Activated CD4-positive, alpha-beta T cell treated with anti-CD3 and anti-CD28 coated beads, Interleukin-2, amount 10 ng/mL, durations not matched to agents 24 days and 14 days (primary cell): ENCODE results near the gene FBXL13. TPM values are rescaled to one million over a fixed set of nuclear protein-coding genes. Genes with fewer than 3 reads are reported as not detected.
"Not testable (repeated sequence)": the region's sequence is repeated elsewhere in the genome, so short reads cannot be mapped to it uniquely, and the experiment has no call there.

Experiments used
- DNase-seq: peaks from one replicate; pipeline ENCODE4 v3.0.0; 2022
- H3K27ac Mint-ChIP-seq: one replicate; pipeline ENCODE4 v1.8.0; 2022; ENCODE audit warnings: mild to moderate bottlenecking, mixed read lengths
- H3K27me3 Mint-ChIP-seq: one replicate; pipeline ENCODE4 v1.8.0; 2022; ENCODE audit warnings: mixed read lengths
- H3K36me3 Mint-ChIP-seq: one replicate; pipeline ENCODE4 v1.8.0; 2022; ENCODE audit warnings: low read depth, mild to moderate bottlenecking, mixed read lengths
- H3K4me1 Mint-ChIP-seq: one replicate; pipeline ENCODE4 v1.8.0; 2021; ENCODE audit warnings: mixed read lengths
- H3K4me3 Mint-ChIP-seq: one replicate; pipeline ENCODE4 v1.8.0; 2022; ENCODE audit warnings: mild to moderate bottlenecking, moderate library complexity, mixed read lengths
- H3K9me3 Mint-ChIP-seq: one replicate; pipeline ENCODE4 v1.8.0; 2021; ENCODE audit warnings: mixed read lengths
- intact Hi-C: fragments of 100-400 bp; cut with micrococcal nuclease; formaldehyde crosslinking; loops from one replicate; pipeline ENCODE4 v1.15.1; 2023
- total RNA-seq: library from RNA; stranded (reverse); gene quantifications from 2 replicates; pipeline ENCODE4 v1.2.3, GENCODE V29; 2022

The FBXL13 gene
- total RNA-seq, 1 donor from 2014 or later, result 0.09 TPM

DNA sequence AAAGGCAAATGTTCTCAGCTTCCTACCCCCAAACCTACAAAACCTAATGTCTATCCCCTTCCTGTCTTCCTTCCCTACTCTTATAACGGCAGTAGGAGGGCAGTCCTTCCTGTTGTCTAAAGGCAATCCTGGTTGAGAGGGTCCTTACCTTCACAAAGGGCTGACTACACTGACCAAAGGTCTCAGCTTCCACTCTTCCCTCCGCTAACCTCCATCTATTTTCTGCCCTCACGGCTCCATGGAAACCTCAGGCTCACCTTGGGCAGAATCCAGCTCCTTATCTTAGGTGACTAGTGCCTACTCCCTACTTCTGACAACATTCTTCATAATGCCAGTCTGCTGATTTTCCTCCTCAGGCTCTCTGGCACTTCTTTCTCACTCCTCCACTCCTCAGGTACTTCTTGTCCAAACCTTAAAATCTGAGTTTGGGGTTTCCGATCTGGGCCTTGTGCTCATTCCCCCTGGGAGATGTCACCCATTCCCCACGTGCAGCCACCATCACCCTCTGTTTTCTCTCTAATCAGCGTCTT is 542 bp downstream of the FBXL13 start:
- no peak for DNase-seq
- H3K4me1 Mint-ChIP-seq, result peaks cover 28% of the 10 kb centered on the region
- intact Hi-C loops, result loop anchor here (10.0 kb wide), 2 partner anchors 211 to 271 kb away; partner anchors contain the start of genes DNAJC2 and PSMC2
- no peaks in the 10 kb centered on the region for H3K27me3 Mint-ChIP-seq
- H3K27ac Mint-ChIP-seq, result peak overlapping the region; percentile 63
- H3K4me3 Mint-ChIP-seq, result peak overlapping the region; percentile 95
- peaks cover 11% of the 10 kb centered on the region for H3K36me3 Mint-ChIP-seq
- H3K9me3 Mint-ChIP-seq, result no peaks in the 10 kb centered on the region

DNA sequence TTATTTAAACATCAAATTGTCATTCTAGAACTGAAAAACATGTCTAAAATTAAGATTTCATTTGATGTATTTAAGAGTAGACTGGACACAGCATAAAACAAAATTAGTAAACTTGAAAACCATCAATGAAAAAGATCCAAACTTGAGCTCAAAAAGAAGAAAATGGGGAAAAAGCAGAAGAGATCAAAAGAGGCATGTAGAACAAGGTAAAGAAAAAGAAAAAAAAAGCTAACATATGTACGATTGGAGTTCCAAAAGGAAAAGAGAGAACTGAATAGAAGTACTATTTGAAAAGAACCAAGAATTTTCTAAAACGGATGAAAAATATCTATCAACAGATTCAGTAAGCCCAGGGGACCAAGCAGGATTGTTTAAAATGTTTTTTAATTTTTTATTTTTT is 3.6 kb downstream of the FBXL13 start:
- intact Hi-C loops, result loop anchor here (10.0 kb wide), 2 partner anchors 214 to 274 kb away; partner anchors contain the start of genes DNAJC2 and PSMC2
- peaks cover 14% of the 10 kb centered on the region for H3K4me1 Mint-ChIP-seq
- DNase-seq, result no peak
- no peak overlapping the region for H3K27ac Mint-ChIP-seq
- H3K4me3 Mint-ChIP-seq, result no peak overlapping the region
- no peaks in the 10 kb centered on the region for H3K9me3 Mint-ChIP-seq
- peaks cover 2% of the 10 kb centered on the region for H3K36me3 Mint-ChIP-seq
- H3K27me3 Mint-ChIP-seq, result peaks cover 3% of the 10 kb centered on the region

DNA sequence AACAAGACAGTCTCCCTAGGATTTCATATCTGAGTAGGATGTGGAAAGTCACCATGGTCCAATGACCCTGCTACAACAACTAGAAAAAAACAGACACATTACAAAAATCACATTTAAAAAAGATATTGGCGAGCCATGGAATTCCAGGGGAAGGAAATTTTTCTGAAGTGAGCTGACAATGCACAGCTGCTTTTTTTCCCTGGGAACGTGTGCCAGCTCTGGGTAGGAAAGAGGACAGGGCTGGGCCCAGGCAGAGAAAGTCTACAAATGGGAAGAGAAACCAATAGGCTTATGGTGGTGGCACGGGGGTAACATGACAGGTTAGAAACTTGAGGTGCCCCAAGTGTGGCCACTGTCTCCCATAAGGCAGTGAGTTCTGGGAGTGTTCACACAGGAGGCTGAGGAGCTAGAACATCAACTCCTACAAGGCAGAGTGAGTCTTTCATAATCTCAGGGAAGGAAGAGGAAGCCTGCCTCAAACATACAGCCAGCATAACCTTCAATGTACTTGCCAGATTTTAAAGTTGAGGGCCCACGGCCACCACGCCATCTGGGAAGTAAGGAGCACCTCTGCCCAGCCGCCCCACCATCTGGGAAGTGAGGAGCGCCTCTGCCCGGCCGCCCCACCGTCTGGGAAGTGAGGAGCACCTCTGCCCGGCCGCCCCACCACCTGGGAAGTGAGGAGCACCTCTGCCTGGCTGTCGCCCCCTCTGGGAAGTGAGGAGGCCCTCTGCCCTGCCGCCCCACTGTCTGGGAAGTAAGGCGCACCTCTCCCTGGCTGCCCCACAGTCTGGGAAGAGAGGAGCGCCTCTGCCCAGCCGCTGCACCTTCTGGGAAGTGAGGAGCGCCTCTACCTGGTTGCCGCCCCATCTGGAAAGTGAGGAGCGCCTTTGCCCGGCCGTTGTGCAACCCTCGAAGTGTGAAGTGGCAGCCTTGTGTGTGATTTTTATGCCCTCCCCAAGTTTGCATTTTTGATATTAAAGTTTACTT is 5.9 kb downstream of the FBXL13 start:
- Mint-ChIP-seq H3K4me3 (no peak overlapping the region), H3K9me3 (no peaks in the 10 kb centered on the region), H3K4me1 (peaks cover under 1% of the 10 kb centered on the region), H3K27ac (no peak overlapping the region), H3K27me3 (peaks cover 11% of the 10 kb centered on the region), H3K36me3 (no peaks in the 10 kb centered on the region)
- DNase-seq, result no peak
- intact Hi-C loops, result no loop called here

DNA sequence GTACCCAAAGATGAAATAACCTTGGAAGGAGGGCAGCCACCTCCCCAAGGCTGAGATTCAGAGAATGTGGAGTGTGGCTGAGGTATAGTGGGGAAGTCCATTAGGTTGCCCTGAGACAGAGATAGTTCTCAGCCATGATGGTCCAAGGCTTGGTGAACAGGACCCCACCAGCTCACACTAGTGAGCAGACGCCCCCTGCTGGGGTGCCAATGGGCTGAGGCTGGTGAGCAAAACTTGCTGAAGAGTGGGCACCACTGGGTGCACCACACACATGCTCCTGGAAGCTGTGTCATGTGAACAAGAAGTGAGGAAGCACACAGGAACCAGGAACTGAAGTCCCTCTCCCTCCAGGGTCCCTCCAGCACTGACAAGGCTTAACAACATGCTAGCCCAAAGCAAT is 8.9 kb downstream of the FBXL13 start:
- H3K36me3 Mint-ChIP-seq, result no peaks in the 10 kb centered on the region
- H3K4me1 Mint-ChIP-seq, result no peaks in the 10 kb centered on the region
- DNase-seq, result peak; percentile 79
- no peaks in the 10 kb centered on the region for H3K9me3 Mint-ChIP-seq
- H3K27me3 Mint-ChIP-seq, result peaks cover 15% of the 10 kb centered on the region
- H3K27ac Mint-ChIP-seq, result no peak overlapping the region
- H3K4me3 Mint-ChIP-seq, result no peak overlapping the region
- intact Hi-C loops, result no loop called here

DNA sequence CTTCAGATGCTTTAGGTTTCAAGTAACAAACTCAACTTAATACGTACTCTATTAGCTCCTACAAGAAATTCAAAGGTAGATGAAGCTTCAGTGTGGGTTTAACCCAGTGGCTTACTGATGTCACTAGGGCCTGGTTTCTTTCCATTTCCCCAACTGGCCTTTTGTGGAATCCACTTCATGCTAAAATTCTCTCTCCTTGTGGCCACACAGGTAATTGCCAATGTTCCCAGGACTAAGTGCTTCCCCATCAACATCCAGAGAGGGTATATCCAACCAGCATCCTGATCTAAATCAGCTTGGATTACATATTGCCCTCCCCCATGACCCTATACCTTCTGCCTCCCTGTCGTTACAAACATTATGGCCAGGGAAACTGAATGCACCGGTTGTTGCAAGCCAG is 10.7 kb downstream of the FBXL13 start:
- H3K27me3 Mint-ChIP-seq, result peaks cover 15% of the 10 kb centered on the region
- intact Hi-C loops, result loop anchor here (5.0 kb wide), 1 partner anchor 307 kb away; no protein-coding TSS in a partner anchor

DNA sequence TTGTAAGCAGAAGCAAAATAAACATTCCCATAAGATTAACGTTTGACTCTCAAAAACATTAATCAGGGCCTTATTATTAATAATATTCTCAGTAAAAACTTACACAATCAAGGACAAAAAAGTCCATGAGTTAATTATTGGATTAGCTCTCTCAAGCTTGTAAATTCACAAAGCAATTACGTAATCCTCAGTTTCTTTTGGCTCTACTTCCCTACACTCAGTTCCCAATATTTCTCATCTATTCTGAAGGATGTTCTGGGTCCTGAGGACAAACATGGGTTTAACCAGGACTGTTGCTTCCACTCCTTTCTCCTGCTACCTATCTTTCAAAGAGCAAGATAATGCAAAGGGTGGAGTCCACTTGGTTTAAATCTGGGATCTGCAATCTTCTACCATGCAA is 15.1 kb downstream of the FBXL13 start:
- Mint-ChIP-seq H3K9me3 (no peaks in the 10 kb centered on the region), H3K4me1 (no peaks in the 10 kb centered on the region), H3K27me3 (peaks cover 13% of the 10 kb centered on the region), H3K4me3 (no peak overlapping the region), H3K27ac (no peak overlapping the region), H3K36me3 (no peaks in the 10 kb centered on the region)
- DNase-seq, result no peak
- intact Hi-C loops, result no loop called here

More for the DNA sequence above, 10.7 kb downstream of the FBXL13 start:
- Mint-ChIP-seq H3K4me1 (no peaks in the 10 kb centered on the region), H3K36me3 (no peaks in the 10 kb centered on the region), H3K9me3 (no peaks in the 10 kb centered on the region), H3K4me3 (no peak overlapping the region), H3K27ac (no peak overlapping the region)
- DNase-seq, result no peak

DNA sequence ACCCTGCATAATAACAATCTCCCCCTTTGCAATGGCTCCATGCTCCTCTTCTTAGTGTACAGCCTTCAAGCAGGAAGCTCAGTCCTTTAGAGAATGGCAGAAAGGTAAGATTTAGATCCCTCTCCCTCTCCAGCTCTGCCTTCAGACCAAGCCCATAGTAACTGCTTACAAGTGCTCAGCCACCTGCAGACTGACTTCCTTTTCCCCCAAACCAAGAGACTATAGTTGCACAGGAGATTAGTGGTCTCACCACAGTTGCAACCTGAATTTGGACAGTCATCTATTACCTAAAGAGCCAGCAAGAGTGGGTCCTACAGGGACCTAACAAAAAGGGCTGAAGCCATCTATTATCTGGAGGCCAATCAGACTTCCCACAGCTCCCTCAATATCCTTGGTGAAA is 16.5 kb downstream of the FBXL13 start:
- Mint-ChIP-seq H3K27ac (no peak overlapping the region), H3K9me3 (no peaks in the 10 kb centered on the region), H3K4me1 (no peaks in the 10 kb centered on the region), H3K36me3 (no peaks in the 10 kb centered on the region), H3K4me3 (no peak overlapping the region), H3K27me3 (peaks cover 7% of the 10 kb centered on the region)
- intact Hi-C loops, result no loop called here
- no peak for DNase-seq

DNA sequence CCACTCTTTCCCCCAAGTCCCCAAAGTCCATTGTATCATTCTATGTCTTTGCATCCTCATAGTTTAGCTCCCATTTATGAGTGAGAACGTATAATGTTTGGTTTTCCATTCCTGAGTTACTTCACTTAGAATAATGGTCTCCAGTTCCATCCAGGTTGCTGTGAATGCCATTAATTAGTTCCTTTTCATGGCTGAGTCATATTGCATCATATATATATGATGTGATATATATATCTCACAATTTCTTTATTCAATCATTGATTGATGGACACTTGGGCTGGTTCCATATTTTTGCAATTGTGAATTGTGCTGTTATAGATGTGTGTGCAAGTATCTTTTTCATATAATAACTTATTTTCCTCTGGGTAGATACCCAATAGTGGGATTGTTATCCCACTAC is 18.6 kb downstream of the FBXL13 start:
- H3K27me3 Mint-ChIP-seq, H3K9me3 Mint-ChIP-seq, H3K27ac Mint-ChIP-seq, H3K4me1 Mint-ChIP-seq, DNase-seq, H3K4me3 Mint-ChIP-seq, intact Hi-C loops, H3K36me3 Mint-ChIP-seq: not testable (repeated sequence)

DNA sequence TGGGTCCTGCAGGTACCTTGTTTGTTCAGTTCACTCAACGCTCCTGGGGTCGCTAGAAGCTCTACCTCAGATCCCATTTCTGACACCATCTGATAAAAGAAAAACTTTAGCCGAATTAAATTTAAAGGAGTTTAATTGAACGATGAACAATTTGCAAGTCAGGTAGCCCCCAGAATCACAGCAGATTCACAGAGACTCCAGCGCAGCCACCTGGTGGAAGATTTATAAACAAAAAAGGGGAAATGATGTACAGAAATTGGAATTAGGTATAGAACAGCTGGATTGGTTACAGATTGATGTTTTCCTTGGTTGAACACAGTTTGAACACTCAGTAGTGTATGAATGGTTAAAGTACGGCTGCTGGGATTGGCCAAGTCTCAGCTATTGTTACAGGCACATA is 23.1 kb downstream of the FBXL13 start:
- Mint-ChIP-seq H3K4me1 (no peaks in the 10 kb centered on the region), H3K27me3 (peaks cover 3% of the 10 kb centered on the region), H3K36me3 (no peaks in the 10 kb centered on the region), H3K27ac (no peak overlapping the region), H3K9me3 (no peaks in the 10 kb centered on the region), H3K4me3 (no peak overlapping the region)
- no peak for DNase-seq
- intact Hi-C loops, result no loop called here

DNA sequence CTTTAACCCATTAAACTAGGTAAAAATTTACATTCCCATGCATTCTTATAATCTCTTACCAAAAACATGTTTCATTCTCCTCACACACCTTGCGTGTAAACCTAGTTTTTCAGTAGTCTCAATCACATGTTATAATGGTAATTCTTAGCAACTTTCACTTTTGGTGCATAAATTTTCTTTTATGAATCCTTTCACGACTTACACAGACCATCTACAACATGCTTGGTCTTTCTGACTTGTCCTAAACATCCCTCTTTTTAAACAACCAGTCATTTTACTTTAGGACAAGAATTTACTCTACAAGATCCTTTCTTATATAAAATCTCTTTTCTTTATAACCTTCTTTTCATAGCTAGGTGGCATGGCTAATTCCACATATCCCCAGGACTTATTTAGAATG is 25.8 kb downstream of the FBXL13 start:
- Mint-ChIP-seq H3K4me3 (no peak overlapping the region), H3K9me3 (peaks cover 2% of the 10 kb centered on the region), H3K27ac (no peak overlapping the region), H3K27me3 (no peaks in the 10 kb centered on the region), H3K36me3 (no peaks in the 10 kb centered on the region), H3K4me1 (no peaks in the 10 kb centered on the region)
- intact Hi-C loops, result no loop called here
- DNase-seq, result no peak

DNA sequence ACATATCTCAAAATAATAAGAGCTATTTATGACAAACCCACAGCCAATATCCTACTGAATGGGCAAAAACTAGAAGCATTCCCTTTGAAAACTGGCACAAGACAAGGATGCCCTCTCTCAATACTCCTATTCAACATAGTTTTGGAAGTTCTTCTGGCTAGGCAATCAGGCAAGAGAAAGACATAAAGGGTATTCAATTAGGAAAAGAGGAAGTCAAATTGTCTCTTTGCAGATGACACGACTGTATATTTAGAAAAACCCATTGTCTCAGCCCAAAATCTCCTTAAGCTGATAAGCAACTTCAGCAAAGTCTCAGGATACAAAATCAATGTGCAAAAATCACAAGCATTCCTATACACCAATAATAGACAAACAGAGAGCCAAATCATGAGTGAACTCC is 32.8 kb downstream of the FBXL13 start:
- H3K27ac Mint-ChIP-seq, H3K4me1 Mint-ChIP-seq, intact Hi-C loops, H3K4me3 Mint-ChIP-seq, DNase-seq, H3K27me3 Mint-ChIP-seq, H3K36me3 Mint-ChIP-seq: not testable (repeated sequence)
- peaks cover 18% of the 10 kb centered on the region for H3K9me3 Mint-ChIP-seq

DNA sequence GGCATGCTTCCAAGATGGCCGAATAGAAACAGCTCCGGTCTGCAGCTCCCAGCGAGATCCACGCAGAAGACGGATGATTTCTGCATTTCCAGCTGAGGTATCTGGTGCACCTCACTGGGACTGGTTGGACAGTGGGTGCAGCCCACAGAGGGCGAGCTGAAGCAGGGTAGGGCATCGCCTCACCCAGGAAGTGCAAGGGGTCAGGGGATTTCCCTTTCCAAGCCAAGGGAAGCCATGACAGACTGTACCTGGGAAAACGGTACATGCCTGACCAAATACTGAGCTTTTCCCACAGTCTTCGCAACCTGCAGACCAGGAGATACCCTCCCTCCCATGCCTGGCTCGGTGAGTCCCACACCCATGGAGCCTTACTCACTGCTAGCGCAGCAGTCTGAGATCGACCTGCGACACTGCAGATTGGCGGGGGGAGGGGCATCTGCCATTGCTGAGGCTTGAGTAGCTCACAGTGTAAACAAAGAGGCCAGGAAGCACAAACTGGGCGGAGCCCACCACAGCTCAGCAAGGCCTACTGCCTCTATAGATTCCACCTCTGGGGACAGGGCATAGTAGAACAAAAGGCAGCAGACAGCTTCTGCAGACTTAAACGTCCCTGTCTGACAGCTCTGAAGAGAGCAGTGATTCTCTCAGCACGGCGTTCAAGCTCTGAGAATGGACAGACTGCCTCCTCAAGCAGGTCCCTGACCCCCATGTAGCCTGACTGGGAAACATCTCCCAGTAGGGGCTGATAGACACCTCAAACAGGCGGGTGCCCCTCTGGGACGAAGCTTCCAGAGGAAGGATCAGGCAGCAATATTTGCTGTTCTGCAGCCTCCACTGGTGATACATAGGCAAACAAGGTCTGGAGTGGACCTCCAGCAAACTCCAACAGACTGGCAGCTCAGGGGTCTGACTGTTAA is 36.5 kb downstream of the FBXL13 start:
- DNase-seq, result not testable (repeated sequence)
- H3K9me3 Mint-ChIP-seq, result peaks cover 13% of the 10 kb centered on the region

DNA sequence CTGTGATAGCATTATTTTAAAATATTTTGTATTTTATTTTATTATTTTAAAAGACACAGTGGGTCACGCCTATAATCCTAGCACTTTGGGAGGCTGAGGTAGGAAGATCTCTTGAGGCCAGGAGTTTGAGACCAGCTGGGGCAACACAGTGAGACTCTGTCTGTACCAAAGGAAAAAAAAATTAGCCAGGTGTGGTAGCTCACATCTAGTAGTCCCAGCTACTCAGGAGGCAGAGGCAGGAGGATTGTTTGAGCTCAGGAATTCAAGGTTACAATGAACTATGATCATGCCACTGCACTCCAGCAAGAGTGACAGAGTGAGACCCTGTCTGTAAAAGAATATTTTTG is 37.1 kb downstream of the FBXL13 start:
- H3K4me3 Mint-ChIP-seq, result no peak overlapping the region
- intact Hi-C loops, result no loop called here
- peaks cover 2% of the 10 kb centered on the region for H3K27me3 Mint-ChIP-seq
- H3K36me3 Mint-ChIP-seq, result no peaks in the 10 kb centered on the region
- no peak for DNase-seq
- H3K27ac Mint-ChIP-seq, result no peak overlapping the region
- H3K4me1 Mint-ChIP-seq, result no peaks in the 10 kb centered on the region
- peaks cover 9% of the 10 kb centered on the region for H3K9me3 Mint-ChIP-seq

More for the DNA sequence above, 36.5 kb downstream of the FBXL13 start:
- H3K4me3 Mint-ChIP-seq, intact Hi-C loops, H3K36me3 Mint-ChIP-seq, H3K4me1 Mint-ChIP-seq, H3K27ac Mint-ChIP-seq, H3K27me3 Mint-ChIP-seq: not testable (repeated sequence)

DNA sequence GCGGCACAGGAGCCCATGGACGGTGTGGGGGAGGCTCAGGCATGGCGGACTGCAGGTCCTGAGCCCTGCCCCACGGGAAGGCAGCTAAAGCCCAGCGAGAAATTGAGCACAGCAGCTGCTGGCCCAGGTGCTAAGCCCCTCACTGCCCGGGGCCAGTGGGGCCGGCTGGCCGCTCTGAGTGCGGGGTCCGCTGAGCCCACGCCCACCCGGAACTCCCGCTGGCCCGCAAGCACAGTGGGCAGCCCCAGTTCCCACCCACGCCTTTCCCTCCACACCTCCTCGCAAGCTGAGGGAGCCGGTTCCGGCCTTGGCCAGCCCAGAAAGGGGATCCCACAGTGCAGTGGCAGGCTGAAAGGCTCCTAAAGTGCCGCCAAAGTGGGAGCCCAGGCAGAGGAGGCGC is 40.3 kb downstream of the FBXL13 start:
- DNase-seq, intact Hi-C loops, H3K4me1 Mint-ChIP-seq, H3K27me3 Mint-ChIP-seq, H3K9me3 Mint-ChIP-seq, H3K27ac Mint-ChIP-seq, H3K36me3 Mint-ChIP-seq, H3K4me3 Mint-ChIP-seq: not testable (repeated sequence)
